ENCODE results near the gene KPNA6.
"Not testable (repeated sequence)": the region's sequence is repeated elsewhere in the genome, so short reads cannot be mapped to it uniquely, and the experiment has no call there.

KPNA6 gene

DNA sequence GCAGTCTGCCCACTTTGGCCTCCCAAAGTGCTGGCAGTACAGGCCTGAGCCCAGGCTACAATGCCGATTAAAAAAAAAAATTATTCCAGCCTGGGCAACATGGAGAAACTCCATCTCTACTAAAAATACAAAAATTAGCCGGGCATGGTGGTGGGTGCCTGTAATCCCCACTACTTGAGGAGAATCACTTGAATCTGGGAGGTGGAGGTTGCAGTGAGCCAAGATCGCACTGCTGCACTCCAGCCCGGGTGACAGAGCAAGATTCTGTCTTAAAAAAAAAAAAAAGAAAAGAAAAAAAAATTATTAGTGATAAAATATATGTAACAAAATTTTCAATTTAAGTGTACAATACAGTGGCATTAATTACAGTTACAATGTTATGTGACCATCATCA is 35.4 kb downstream of the KPNA6 start:
- DNase-seq: not testable (repeated sequence)

DNA sequence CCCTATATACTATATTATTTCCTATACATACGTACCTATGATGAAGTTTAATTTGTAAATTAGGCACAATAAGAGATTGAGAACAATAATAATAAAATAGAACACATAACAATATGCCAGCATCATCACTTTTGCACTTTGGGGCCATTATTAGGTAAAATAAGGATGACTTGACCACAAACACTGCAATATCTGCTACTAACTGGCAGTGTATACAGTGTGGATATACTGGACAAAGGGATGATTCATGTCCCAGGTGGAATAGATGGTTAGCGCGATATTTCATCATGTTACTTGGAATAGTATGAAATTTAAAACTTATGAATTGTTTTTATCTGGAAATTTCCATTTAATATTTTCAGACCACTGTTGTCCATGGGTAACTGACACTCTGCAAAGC is 36.2 kb downstream of the KPNA6 start:
- no peak for DNase-seq

DNA sequence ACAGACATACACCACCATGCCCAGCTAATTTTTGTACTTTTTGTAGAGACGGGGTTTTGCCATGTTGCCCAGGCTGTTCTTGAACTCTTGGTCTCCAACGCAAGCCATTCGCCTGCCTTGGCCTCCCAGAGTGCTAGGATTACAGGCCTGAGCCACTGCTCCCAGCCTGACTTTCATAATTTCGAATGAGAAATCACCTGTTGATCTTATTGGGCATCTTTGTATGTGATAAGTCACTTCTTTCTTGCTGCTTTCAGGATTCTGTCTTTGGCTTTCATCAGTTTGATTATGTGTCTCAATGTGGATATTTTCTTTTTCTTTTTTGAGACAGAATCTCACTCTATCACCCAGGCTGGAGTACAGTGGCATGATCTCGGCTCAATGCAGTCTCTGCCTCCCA is 39.9 kb downstream of the KPNA6 start:
- DNase-seq: not testable (repeated sequence)

DNA sequence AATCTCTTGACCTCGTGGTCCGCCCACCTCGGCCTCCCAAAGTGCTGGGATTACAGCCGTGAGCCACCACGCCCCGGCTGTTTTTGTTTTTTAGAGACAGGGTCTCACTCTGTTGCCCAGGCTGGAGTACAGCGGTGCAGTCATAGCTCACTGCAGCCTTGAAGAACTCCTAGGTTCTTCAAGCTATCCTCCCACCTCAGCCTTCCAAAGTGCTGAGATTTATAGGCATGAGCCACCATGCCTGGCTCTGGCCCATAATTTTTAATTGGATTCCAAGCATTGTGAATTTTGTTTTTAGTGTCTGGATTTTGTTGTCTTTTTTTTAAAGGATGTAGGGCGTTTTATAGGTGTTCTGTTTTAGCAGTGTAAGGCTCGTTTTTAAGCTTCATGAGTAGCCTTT is 43.0 kb downstream of the KPNA6 start:
- no peak for DNase-seq

DNA sequence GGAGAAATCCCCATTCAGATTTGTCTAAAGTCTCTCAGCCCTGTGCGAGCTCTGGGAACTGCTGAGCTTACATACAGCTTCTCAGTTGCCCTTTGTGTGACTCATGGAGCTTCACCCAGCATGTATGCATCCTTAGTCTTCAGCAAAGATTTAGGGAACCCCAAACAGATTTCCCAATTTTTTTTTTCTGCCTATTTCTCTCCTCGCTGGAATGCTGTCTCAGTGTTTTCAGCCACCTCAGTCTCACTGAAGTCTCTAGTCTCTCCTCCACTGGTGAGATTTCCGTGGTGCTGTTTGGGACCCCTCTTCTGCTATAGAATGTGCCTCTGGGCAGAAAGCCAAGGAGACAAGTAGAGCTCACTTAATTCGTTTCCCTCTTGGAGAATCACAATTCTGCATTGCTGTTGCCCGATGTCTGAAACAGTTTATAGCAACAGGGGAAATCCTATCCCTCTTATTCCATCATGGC is 43.5 kb downstream of the KPNA6 start:
- no peak for DNase-seq

DNA sequence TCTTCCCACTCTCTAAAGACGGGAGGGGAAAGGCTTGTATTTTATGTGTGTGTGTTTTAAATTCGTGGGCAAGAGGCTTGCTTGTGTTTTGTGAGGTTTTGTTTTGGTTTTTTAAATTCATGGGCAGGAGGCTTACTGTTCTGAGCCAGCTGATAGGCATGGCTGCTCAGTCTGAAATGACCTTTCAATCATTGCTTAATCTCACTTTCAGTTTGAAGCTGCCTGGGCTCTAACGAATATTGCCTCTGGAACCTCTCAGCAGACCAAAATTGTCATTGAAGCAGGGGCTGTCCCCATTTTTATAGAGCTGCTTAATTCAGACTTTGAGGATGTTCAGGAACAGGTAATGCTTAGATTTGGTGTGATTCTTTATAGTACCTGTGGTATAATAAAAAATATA is 51.3 kb downstream of the KPNA6 start:
- DNase-seq: no peak

DNA sequence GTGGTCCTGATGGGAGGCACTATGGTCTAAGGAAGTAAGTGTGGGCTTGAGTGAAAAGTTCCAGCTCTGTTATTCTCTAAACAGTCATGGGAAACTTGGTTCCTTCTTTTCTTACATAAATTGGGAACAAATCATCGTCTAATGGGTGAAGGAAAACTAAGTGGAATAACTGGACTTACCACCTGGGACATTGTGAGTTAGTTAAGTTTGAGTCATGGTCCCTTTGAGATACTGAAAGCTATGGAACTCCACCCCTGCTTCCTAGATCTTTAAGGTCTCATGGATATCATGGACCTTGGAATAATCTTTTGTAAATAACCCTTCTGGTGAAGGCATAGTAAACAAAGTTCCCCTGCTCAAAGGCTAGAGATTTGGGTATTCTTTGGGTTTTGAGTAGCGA is 55.5 kb downstream of the KPNA6 start:
- no peak for DNase-seq

DNA sequence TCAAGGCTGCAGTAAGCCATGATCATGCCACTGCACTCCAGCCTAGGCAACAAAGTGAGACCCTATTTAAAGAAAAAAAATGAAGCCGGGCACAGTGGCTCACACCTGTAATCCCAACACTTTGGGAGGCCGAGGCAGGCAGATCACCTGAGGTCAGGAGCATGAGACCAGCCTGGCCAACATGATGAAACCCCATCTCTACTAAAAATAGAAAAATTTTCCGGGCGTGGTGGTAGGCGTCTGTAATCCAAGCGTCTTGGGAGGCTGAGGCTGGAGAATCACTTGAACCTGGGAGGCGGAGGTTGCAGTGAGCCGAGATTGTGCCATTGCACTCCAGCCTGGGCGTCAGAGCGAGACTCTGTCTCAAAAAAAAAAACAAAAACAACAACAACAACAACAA is 57.8 kb downstream of the KPNA6 start:
- not testable (repeated sequence) for DNase-seq

DNA sequence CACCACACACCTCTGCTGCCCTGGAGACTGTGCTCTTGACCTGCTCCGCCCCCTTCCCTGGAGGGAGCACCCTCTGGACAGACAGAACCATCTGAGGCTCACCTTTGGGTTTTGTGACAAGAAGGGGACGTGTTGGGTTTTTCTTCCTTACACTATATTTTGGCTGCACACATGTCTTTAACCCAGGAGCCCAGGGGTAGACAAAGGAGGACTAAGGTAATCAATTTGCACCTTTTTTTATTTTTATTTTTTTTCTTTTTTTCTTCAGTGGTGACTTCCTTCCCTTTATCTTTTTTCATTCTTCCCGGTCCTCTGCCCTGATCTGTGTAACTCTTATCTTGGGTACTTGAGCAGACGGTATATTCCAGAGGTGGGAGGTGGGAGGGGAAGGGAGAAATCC is 63.1 kb downstream of the KPNA6 start:
- DNase-seq: no peak

DNA sequence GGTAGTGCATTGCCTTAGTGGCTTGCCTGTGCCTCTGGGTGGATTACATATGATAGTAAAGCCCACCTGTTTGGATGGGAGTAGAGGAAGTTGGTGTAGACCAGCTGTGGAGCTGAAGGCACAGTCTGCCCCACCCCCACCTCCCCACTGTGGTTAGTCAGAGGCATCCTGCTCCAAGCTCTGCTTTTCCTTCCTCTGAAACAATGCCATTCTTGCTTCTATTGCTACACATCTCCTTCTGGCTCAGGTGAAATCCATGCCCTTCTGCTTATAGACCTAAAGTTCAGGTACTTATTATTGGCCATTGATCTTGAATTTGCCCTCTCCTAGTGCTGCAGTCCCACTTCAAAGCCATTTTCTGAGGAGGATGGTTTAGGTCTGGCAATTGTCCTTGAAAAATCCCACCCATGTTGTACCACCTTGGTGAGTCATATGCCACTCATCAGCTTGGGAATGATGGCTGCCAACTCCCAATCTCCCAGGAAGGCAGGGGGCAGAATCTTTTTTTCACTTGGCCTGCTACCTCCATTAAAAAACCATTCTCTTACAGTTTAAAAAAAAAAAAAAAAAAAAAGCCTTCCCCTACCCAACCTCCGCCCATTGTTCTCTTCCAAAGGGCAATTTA is 64.9 kb downstream of the KPNA6 start:
- no peak for DNase-seq

DNA sequence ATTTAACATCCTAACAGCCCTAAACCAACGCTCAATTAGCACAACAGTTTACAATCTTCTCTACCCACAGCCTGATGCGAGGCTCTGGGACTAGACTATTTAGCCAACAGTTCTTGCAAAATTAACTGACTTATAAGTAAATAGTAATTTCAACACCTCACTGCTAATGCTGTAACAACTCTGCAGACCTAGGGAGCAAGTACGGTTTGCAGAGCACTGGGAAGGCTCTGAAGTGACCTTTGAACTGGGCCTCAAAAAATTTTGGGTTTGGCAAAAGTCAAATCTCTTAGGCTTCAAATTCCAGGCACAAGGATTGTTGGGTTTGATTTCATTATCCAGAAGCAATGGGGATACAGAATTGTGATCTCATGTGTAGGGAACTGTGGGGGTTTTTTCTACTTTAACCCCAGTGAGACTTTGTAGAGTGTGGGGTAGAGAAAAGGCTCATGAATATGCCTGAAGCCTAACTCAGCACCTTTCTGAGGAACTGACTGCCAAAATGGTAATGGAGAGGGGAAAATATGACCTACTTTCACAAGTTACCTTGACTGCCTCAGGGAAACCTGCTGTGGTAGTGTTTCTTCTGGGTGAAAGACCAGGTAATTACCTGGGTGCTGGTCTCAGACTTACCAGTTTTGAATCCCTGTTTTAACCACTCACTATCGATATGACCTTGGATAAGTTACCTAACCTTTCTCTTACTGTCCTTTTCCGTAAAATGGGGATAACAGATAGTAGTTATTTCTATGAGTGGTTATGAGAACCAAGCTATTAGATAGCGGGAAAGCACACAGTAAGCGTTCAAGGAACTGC is 70.7 kb downstream of the KPNA6 start:
- no peak for DNase-seq

DNA sequence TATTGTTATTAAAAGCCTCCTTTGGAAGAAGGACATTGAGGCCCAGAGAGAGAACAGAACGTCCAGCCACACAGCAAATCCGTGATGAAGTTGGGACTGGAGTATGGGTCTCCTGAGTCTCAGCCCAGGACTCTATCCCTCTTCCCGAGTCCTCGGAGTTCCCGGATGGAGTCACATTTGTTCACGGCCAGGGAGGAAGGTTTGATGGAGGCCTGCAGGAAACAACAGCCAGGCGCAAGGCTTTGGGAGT is 71.3 kb downstream of the KPNA6 start:
- DNase-seq: no peak

DNA sequence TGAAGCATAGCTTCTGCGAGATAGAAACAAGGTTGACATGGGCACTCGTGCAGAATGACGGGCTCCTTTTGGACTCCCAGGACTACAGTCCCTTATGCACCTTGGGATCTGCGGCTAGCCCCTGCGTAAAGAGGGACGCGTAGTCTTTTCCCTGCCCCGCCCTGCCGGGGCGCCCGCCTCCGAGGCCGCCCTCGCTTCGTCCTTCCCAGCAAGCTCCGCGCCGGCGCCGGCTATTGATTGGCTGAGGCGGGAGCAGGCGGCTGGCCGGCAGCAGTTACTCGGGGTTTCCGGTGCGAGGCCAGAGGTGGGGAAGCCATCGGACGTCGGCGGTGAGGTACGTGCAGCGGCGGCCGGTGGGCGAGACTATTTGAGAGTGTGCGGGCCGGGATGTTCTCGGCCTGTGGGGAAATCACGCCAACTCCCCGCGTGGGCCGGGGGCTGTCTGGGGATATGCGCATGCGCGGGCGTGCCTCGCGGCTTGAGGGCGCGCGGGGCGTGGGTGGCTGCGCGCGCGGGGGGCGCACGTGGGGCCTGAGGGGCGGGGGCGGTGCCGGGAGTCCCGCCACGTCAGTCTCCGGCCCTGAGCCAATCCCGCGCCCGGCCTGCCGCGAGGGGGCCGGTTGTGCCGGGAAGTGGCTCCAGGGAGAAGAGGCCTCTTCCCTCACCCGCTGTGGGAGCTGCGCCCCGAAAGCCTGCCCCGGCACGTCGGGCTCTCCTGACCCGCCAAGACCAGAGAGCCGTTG is 71.8 kb downstream of the KPNA6 start, which contains the start of gene TXLNA:
TXLNA (plus strand) TSS at position 233 of the 743 bp plus-strand sequence. CDS start 671 bp downstream, outside the sequence.
- DNase-seq: peak; percentile 79

DNA sequence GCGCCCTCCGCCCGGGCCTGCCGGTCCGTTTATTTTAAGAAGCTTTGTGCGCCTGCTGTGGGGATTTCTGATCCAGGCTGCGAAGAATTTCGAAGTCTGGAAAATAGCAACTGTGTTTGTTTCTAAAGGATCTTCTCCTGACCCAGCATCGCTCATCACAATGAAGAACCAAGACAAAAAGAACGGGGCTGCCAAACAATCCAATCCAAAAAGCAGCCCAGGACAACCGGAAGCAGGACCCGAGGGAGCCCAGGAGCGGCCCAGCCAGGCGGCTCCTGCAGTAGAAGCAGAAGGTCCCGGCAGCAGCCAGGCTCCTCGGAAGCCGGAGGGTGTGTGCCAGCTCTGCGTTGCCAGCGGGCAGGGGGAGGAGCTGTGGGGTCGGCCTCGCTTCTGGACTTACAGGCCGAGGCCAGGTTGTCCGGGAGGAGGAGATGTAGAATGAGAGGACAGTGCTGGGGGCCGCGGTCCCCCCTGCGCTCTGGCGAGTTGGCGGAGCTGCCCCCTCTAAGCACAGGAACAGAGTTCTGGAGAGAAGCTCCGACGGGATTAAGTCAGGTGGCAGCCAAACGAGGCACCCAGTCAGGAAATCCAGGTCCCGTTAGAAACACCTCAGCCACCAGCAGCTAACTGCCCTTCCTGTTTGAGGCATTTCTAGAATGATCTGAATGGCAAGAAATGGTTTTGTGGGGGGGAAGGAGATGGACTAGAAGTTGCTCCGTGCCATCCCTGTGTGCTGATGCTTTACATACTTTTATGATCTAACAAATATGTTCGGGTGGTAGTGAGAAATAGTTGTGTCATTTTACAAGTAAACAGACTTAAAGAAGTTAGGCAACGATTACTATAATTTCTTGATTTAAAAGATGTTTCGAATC is 72.6 kb downstream of the KPNA6 start:
- no peak for DNase-seq

DNA sequence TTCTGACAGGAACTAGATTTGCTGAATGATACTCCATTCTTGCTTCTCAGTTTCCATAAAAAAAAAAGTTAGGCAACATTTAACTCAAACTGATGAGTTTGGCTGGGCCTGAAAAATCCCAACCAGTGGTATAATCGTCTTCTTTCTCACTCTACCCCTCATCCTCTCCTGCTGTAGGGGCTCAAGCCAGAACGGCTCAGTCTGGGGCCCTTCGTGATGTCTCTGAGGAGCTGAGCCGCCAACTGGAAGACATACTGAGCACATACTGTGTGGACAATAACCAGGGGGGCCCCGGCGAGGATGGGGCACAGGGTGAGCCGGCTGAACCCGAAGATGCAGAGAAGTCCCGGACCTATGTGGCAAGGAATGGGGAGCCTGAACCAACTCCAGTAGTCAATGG is 73.2 kb downstream of the KPNA6 start:
- DNase-seq: no peak

DNA sequence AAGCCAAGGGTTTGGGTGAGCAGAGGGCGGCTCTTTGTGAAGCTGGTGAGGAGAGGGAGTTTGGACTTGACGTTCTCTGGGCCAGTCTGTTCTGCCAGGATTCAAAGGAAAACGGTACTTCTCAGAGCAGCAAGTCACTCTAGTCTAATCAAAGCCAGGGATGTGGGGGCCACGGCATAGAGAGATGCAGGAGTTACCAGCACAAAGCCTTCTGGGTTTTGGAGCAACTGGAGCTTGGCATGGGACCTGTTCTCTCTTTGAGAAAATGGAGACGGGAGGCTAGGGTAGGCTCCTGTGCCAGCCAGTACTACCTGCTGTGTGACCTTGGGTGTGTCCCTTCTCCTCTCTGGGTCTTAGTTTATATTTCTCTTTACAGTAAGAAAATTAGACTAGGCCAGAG is 73.7 kb downstream of the KPNA6 start:
- DNase-seq: no peak

DNA sequence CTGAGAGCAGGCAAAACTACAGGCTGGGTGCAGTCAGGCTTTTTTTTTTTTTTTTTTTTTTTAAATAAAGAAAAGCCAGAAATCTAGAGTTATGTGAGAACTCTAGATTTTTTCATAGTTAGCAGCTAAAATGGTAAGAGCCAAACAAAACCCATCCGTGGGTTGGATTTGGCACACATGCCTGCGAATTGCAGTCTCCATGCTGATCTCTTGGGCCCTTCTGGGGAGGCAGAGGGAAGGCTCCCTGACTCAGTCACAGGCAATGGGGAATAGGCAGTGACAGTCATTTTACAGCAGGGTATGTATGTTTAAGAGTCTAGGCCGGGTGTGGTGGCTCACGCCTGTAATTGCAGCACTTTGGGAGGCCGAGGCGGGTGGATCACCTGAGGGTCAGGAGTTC is 74.2 kb downstream of the KPNA6 start:
- DNase-seq: no peak

DNA sequence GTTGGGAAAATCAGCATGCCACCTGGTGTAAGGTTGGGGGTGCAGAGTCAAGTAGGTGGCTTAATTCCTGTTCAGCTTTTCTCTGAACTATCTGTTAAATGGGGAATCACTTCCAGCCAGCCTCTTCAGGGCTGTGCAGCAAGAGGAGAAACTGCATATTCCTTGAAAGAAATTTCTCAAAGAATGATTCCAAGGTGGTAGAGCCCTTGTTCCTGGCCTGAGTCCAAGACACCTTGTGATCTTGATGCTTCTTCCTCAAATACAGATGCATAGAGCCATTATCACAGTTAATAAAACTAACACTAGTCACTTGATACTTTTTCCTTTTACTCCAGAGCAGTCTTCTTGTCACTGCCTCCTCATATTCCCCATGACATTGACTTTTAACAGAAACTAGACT is 76.8 kb downstream of the KPNA6 start:
- no peak for DNase-seq

DNA sequence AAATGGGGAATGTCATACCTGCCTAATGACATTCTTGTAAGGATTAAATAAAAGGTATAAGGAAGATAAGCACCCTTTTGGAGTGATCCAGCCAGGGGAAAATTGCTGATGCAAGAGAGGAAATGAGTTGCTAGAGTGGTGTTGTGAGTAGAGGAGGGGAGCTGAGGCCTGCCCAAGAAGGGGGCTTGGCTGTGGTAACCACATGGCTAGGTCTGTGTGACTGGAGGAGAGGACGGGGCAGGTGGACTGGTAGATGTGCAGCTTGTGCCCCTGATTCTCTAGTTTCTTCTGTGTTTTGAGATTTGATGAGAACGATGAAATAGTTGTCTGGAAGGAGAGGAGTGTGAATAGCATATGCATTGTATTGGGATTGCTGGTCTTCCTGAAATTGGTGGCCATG is 78.2 kb downstream of the KPNA6 start:
- DNase-seq: no peak

DNA sequence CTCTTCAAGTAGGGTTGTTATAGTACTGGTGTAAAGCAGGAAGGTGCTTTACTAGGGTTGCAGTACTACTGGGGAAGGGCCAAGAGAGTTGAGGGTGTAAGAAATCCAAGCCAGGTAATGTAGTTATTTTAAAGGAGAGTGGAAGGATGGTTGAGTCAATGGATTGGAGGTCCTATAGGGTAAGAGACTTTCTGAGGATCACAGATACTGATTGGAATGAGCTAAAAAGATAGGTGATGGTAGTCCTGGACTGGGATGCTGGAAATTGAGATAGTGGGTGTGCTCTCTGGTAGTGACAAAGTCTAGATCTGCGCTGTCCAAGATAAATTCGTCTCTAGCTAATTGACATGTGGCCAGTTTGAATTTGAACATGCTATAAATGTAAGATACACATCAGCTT is 78.6 kb downstream of the KPNA6 start:
- DNase-seq: no peak

DNA sequence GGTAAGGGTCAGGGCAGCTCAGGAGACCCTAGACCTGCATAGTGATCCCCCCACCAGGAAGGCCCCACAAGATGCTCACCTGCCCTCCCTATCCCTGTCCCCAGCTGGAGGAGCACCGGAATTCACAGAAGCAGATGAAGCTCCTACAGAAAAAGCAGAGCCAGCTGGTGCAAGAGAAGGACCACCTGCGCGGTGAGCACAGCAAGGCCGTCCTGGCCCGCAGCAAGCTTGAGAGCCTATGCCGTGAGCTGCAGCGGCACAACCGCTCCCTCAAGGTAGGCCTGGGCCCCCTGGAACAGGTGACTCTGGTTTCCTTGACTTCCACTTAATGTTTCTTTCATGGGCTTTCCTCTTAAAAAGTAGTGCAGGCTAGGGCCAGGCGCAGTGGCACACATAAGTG is 80.0 kb downstream of the KPNA6 start:
- no peak for DNase-seq

DNA sequence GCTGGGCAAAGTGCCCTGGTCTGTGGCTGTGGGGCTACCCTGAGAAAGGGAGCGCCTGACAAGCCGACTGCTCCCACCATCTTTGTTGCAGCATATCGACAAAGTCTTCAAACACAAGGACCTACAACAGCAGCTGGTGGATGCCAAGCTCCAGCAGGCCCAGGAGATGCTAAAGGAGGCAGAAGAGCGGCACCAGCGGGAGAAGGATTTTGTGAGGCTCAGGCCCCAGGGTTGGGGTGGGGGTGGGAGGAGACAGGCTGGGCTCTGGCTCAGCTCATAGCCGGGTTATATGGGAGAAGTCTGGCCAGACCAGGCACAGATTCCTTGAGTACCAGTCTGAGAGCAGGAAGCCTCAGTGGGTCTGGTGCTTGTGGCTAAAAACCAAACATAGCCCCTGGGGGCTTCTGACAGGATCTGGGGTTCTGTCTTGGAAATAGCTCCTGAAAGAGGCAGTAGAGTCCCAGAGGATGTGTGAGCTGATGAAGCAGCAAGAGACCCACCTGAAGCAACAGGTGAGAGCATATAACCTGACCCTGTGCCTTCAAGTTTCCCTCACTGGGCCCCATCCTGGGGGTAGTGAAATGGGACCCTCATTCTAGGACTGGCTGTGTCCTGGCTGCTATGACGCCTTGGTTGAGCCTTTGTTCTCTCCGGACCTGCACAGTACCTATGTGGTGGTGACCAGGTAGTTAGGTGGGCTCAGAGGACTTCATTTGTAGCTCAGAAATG is 84.5 kb downstream of the KPNA6 start:
- no peak for DNase-seq
